BJ (cell line): ENCODE results near the gene SLC2A4. TPM values are rescaled to one million over a fixed set of nuclear protein-coding genes. Genes with fewer than 3 reads are reported as not detected.

Experiments used
- CTCF ChIA-PET: fragments of 350-600 bp; formaldehyde crosslinking; extraction: SDS; loops from one replicate; lab custom pipeline; 2021; ENCODE audit warnings: antibody characterized with exemption, inconsistent platforms; lab: Yijun Ruan, JAX
- POLR2A ChIA-PET: fragments of 300-600 bp; sonication (Branson Sonifier 250); formaldehyde crosslinking; extraction: SDS; loops from one replicate; lab custom pipeline; 2021; ENCODE audit warnings: antibody characterized with exemption; lab: Charles Lee
- DNase-seq: peaks from one replicate; pipeline ENCODE4 v3.0.0-alpha.2; 2011; ENCODE audit warnings: low read depth
- H3K27me3 ChIP-seq: 2 replicates; pipeline ENCODE4 v1.6.0; 2011; ENCODE audit warnings: low read length; ENCODE audit not compliant: control insufficient read depth, insufficient read depth
- H3K36me3 ChIP-seq: 2 replicates; pipeline ENCODE4 v1.5.1; 2011; ENCODE audit warnings: low read length; ENCODE audit not compliant: control insufficient read depth, insufficient read depth
- H3K4me3 ChIP-seq: 2 replicates; pipeline ENCODE4 v1.5.1; 2011; ENCODE audit warnings: low read depth, mild to moderate bottlenecking, control low read depth, low read length
- polyA plus RNA-seq: library from polyadenylated mRNA; depleted of rRNA; stranded (reverse); fragments of >200 nt; gene quantifications from 2 replicates; pipeline ENCODE4 v1.2.3, GENCODE V29; 2011
- TF ChIP-seq, protein P1 (sequence below): IDR thresholded peaks from 2 replicates; pipeline ENCODE4 v1.5.1; 2011; ENCODE audit warnings: low read depth, mild to moderate bottlenecking, control low read depth, inconsistent platforms, low read length, moderate library complexity; ENCODE audit not compliant: insufficient read depth

The SLC2A4 gene
- polyA plus RNA-seq, 1 experiment: 0.36 TPM

DNA sequence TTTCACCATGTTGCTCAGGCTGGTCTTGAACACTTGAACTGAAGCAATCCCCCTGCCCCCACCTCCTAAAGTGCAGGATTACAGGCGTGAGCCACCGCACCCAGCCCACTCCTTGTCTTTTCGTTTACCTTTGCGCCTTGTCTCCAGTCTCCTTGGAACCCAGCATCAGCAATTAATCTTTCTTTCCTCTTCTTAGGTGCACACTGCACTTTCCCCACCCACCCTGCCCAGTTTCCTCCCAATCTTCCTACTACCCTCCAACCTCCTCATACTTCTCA, 17.8 kb upstream of the SLC2A4 start:
- TF ChIP-seq, protein P1, sequence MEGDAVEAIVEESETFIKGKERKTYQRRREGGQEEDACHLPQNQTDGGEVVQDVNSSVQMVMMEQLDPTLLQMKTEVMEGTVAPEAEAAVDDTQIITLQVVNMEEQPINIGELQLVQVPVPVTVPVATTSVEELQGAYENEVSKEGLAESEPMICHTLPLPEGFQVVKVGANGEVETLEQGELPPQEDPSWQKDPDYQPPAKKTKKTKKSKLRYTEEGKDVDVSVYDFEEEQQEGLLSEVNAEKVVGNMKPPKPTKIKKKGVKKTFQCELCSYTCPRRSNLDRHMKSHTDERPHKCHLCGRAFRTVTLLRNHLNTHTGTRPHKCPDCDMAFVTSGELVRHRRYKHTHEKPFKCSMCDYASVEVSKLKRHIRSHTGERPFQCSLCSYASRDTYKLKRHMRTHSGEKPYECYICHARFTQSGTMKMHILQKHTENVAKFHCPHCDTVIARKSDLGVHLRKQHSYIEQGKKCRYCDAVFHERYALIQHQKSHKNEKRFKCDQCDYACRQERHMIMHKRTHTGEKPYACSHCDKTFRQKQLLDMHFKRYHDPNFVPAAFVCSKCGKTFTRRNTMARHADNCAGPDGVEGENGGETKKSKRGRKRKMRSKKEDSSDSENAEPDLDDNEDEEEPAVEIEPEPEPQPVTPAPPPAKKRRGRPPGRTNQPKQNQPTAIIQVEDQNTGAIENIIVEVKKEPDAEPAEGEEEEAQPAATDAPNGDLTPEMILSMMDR: no peak
- peaks cover 1% of the 10 kb centered on the region; the same call in 1 of the 2 replicates for H3K36me3 ChIP-seq
- H3K4me3 ChIP-seq: no peak overlapping the region
- ChIA-PET CTCF (interaction anchor here (0.6 kb wide), 1 partner anchor 1389 kb away, joined by 3 read pairs; no protein-coding TSS in a partner anchor), POLR2A (no interaction called here)
- no peak for DNase-seq
- no peaks in the 10 kb centered on the region for H3K27me3 ChIP-seq

DNA sequence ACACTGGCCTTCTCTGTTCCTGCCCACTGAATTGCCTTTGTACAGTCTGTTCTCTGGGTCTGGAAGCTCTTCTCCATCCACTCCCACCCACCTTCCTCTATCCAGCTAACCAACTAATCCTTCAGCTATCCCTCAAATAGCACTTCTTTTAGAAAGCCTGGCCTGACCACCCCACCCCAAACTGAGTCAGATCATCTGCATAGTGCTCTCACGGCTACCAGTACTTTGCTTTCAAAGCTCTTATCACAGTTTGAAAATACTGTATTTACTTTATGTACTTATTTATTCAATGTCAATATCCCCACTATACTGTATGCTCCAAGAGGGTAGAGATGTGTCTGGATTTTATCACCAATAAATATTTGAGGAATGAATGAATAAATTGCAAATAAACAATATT, 14.7 kb upstream of the SLC2A4 start:
- no peaks in the 10 kb centered on the region for H3K27me3 ChIP-seq
- DNase-seq: no peak
- ChIA-PET POLR2A (no interaction called here), CTCF (interaction anchor here (1.9 kb wide), 1 partner anchor 14 kb away, joined by 7 read pairs; the partner anchor contains the start of gene SLC2A4)
- no peak overlapping the region for H3K4me3 ChIP-seq
- TF ChIP-seq, protein P1: no peak
- H3K36me3 ChIP-seq: no peaks in the 10 kb centered on the region

DNA sequence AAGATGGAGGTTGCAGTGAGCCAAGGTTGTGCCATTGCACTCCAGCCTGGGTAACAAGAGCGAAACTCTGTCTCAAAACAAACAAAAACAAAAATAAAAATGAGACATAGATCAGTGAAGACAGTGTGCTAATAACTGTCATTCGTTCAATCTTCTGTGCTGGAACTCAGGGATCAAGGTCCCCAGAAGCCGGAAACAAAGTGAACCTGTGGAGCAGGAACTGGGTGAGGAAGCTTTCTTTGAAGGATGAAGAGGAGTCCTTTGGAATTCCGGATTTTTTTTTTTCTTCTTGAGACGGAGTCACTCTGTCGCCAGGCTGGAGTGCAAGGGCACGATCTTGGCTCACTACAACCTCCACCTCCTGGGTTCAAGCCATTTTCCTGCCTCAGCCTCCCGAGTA, 2.1 kb upstream of the SLC2A4 start:
- Histone ChIP-seq H3K4me3 (no peak overlapping the region), H3K27me3 (peaks cover 6% of the 10 kb centered on the region), H3K36me3 (no peaks in the 10 kb centered on the region)
- TF ChIP-seq, protein P1: no peak
- DNase-seq: no peak
- ChIA-PET CTCF (interaction anchor here (1.1 to 6.9 kb wide), 3 partner anchors 17 to 60 kb away, joined by 3 to 51 read pairs (median 3); partner anchors contain the start of genes ACADVL and DLG4), POLR2A (no interaction called here)

DNA sequence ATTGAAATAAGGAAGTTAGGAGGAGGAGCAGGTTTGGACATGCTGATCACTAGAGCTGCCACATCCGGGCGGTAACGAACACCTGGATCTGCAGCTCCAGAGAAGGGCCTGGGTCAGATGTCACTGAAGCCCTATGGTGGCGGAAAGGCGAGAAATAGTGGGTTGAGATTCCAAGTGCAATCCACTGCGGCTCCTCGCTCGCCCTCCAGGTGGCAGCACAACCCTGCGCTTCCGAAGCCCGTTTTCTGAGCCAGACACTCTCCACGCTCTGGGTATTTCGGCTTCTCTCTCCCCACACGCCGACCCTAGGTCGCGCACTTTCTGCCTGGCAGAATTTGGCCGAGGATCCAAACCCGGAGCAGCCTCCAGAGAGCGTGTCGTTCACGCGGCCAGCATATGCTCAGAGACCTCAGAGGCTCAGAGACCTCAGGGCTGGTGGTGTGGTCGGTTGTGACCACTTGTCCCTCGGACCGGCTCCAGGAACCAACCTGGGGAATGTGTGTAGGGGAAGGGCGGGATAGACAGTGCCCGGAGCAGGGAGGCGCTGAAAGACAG, 922 bp upstream of the SLC2A4 start:
- ChIA-PET CTCF (interaction anchor here (0.6 to 6.9 kb wide), 11 partner anchors 11 to 280 kb away, joined by 3 to 51 read pairs (median 4); partner anchors contain the start of genes ACADVL and DLG4), POLR2A (interaction anchor here (0.6 kb wide), 1 partner anchor 263 kb away, joined by 5 read pairs; no protein-coding TSS in a partner anchor)
- Histone ChIP-seq H3K36me3 (no peaks in the 10 kb centered on the region), H3K4me3 (peak overlapping the region; percentile 48), H3K27me3 (peaks cover 6% of the 10 kb centered on the region)
- DNase-seq: no peak
- TF ChIP-seq, protein P1: peak; percentile 82

DNA sequence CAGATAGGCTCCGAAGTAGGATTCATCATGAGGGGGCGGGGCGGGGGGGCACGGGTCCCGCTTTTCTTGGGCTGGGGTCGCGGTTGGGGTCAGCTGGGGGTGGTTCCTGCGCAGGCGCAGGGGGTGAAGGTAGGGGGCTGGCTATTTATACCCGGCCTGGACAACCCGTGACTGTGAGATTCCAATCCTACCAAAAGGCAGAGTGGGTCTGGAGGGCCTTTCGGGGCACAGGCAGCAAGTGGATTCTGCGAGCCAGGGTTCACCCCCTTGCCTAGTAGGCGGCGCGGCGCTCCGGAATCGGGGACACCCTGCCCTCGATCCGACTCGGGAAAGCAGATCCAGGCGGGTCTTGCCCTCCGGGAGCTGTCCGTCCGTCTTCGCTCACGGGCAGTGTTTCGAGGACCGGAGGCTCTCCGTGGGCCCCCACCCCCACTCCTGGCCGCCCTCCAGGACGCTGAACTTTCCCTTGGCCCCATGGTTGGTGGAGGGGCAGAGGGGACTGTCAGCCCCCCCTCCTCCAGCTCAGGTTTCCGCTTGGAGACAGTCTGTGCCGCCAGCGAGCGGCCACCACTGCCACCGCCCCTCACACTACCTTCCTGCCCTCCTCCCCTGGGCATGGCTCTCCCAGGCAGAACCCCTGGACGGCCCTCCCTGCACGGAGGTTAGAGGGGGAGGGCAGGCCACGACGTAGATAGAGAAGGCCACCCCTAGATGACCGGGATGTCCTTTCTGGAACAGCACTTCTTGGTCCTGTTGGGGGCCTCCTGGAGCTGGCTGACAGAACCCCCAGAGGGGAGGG, 634 bp downstream of the SLC2A4 start:
- H3K4me3 ChIP-seq: peak overlapping the region; percentile 48
- H3K36me3 ChIP-seq: no peaks in the 10 kb centered on the region
- TF ChIP-seq, protein P1: no peak
- no peak for DNase-seq
- CTCF ChIA-PET: interaction anchor here (0.6 to 6.9 kb wide), 5 partner anchors 10 to 236 kb away, joined by 3 to 51 read pairs (median 6); no protein-coding TSS in a partner anchor
- peaks cover 11% of the 10 kb centered on the region for H3K27me3 ChIP-seq
- POLR2A ChIA-PET: no interaction called here
